HG03045 (cell line): ENCODE data around the gene PSMD6.

Experiments used
- ATAC-seq: cut with Tn5 transposase; IDR thresholded peaks from one replicate; pipeline ENCODE4 v1.9.1; 2021; ENCODE audit warnings: mild to moderate bottlenecking, moderate library complexity; ENCODE audit not compliant: unreplicated experiment

PSMD6 gene

GRCh38 chr3:64046996-64047594 is 23.8 kb upstream of the PSMD6 start:
- ATAC-seq: no peak

GRCh38 chr3:64046592-64046991 is 23.3 kb upstream of the PSMD6 start:
- ATAC-seq: no peak

- no peak for ATAC-seq
Measured at GRCh38 chr3:64042952-64043351, 19.7 kb upstream of the PSMD6 start.

- ATAC-seq: no peak
Measured at GRCh38 chr3:64039981-64040733, 16.9 kb upstream of the PSMD6 start.

- ATAC-seq: no peak
Measured at GRCh38 chr3:64039332-64039731, 16.0 kb upstream of the PSMD6 start.

GRCh38 chr3:64038253-64038767 is 15.0 kb upstream of the PSMD6 start:
- no peak for ATAC-seq

GRCh38 chr3:64037084-64037483 is 13.8 kb upstream of the PSMD6 start:
- no peak for ATAC-seq

GRCh38 chr3:64033069-64033468 is 9.8 kb upstream of the PSMD6 start:
- no peak for ATAC-seq

GRCh38 chr3:64031540-64032508 is 8.5 kb upstream of the PSMD6 start:
- ATAC-seq: no peak

- peak; percentile 94 for ATAC-seq
Measured at GRCh38 chr3:64030741-64031140, 7.4 kb upstream of the PSMD6 start.

GRCh38 chr3:64029287-64029686 is 6.0 kb upstream of the PSMD6 start:
- no peak for ATAC-seq

- ATAC-seq: no peak
Measured at GRCh38 chr3:64028754-64029153, 5.5 kb upstream of the PSMD6 start.

- ATAC-seq: no peak
Measured at GRCh38 chr3:64027658-64028057, 4.4 kb upstream of the PSMD6 start.

GRCh38 chr3:64026346-64026745 is 3.1 kb upstream of the PSMD6 start:
- no peak for ATAC-seq

- no peak for ATAC-seq
Measured at GRCh38 chr3:64023861-64024223, 548 bp upstream of the PSMD6 start.

GRCh38 chr3:64022451-64023186 is 675 bp downstream of the PSMD6 start:
- no peak for ATAC-seq

GRCh38 chr3:64021922-64022321 is 1.4 kb downstream of the PSMD6 start:
- ATAC-seq: no peak

GRCh38 chr3:64019879-64020278 is 3.4 kb downstream of the PSMD6 start:
- ATAC-seq: no peak

GRCh38 chr3:64019271-64019670 is 4.0 kb downstream of the PSMD6 start:
- ATAC-seq: no peak

GRCh38 chr3:64016941-64017620 is 6.2 kb downstream of the PSMD6 start:
- no peak for ATAC-seq
